Mucosa of descending colon (tissue), 3 donors: ENCODE data around the gene AGGF1. TPM values are rescaled to one million over a fixed set of nuclear protein-coding genes. Genes with fewer than 3 reads are reported as not detected.
A peak's percentile ranks its signal among the peaks of the same experiment; 100 is the strongest.
"Not testable (repeated sequence)": the region's sequence is repeated elsewhere in the genome, so short reads cannot be mapped to it uniquely, and the experiment has no call there.

Experiments
- ATAC-seq: fragments of 200-7000 bp; cut with Tn5 transposase; one replicate; pipeline ENCODE4 v1.9.1; 2020; ENCODE audit warnings: mild to moderate bottlenecking, moderate library complexity
- DNase-seq, 3 donors: peaks; one replicate each; pipeline ENCODE4 v3.0.0-alpha.2; 2020
- H3K36me3 ChIP-seq: fragments of 200-600 bp; one replicate; pipeline ENCODE4 v1.8.0; 2021; ENCODE audit warnings: low read depth, mild to moderate bottlenecking
- H3K4me1 ChIP-seq: fragments of 200-600 bp; one replicate; pipeline ENCODE4 v1.8.0; 2021; ENCODE audit warnings: low read depth, mild to moderate bottlenecking
- H3K4me3 ChIP-seq: fragments of 200-600 bp; one replicate; pipeline ENCODE4 v1.8.0; 2021; ENCODE audit warnings: mild to moderate bottlenecking
- H3K9me3 ChIP-seq: fragments of 200-600 bp; one replicate; pipeline ENCODE4 v1.8.0; 2021; ENCODE audit warnings: mild to moderate bottlenecking
- CTCF ChIP-seq: fragments of 200-600 bp; IDR thresholded peaks from one replicate; pipeline ENCODE4 v1.8.0; 2022; ENCODE audit warnings: antibody characterized with exemption, mild to moderate bottlenecking
- intact Hi-C, 2 donors: fragments of 100-400 bp; cut with DNase I in 1 of 2; cut with micrococcal nuclease in 1 of 2; formaldehyde crosslinking; loops; one replicate each; pipeline versions ENCODE4 v1.11.0 to v1.11.1; 2022; cut with DNase I, micrococcal nuclease
- total RNA-seq, 3 donors: library from RNA; stranded (reverse); fragmentation: NEBNext Ultra II Directional in 2 of 3; extraction: Animal tissue kit (Norgen Biotek cat#: 25700) in 2 of 3; gene quantifications; one replicate each; pipeline versions ENCODE4 v1.2.1 to v1.2.4, GENCODE V29; 2021 to 2023
- donor health status: DM: no; HTN: no; CAD: no; lungs with moderate emphysema.
- donor health status: DM: no; HTN: no; CAD: no.
- donor health status: DM: no; HTN: yes; CAD: no.

AGGF1 gene
- total RNA-seq, 3 donors from 2014 or later = 19.6 to 20.3 (median 20.2) TPM

- intact Hi-C loops = no loop called here
- TF ChIP-seq CTCF = no peak
- no peak for DNase-seq
- Histone ChIP-seq H3K4me3 (no peak overlapping the region), H3K4me1 (no peaks in the 10 kb centered on the region), H3K9me3 (no peaks in the 10 kb centered on the region), H3K36me3 (no peaks in the 10 kb centered on the region)
- no peak for ATAC-seq
Measured at GRCh38 chr5:76986825-76987526, 43.2 kb upstream of the AGGF1 start.

- no peak overlapping the region for H3K4me3 ChIP-seq
- ATAC-seq (no peak), DNase-seq (no peak)
- H3K9me3 ChIP-seq = no peaks in the 10 kb centered on the region
- H3K4me1 ChIP-seq = no peaks in the 10 kb centered on the region
- intact Hi-C loops = no loop called here
- no peak for TF ChIP-seq CTCF
- no peaks in the 10 kb centered on the region for H3K36me3 ChIP-seq
Measured at GRCh38 chr5:76990899-76991459, 39.2 kb upstream of the AGGF1 start.

DNA sequence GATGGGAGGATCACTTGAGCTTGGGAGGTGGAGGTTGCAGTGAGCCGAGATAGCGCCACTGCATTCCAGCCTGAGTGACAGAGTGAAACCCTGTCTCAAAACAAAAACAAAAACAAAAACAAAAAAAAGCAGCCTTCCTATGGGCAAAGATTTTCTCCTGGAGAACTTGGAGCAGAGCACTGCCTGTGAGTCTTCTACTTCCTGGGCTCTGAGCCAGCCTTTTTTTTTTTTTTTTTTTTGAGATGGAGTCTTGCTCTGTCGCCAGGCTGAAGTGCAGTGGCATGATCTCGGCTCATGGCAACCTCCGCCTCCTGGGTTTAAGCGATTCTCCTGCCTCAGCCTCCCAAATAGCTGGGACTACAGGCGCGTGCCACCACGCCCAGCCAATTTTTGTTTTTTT is 36.8 kb upstream of the AGGF1 start:
- intact Hi-C loops, ATAC-seq, H3K36me3 ChIP-seq, H3K9me3 ChIP-seq, H3K4me3 ChIP-seq, H3K4me1 ChIP-seq: not testable (repeated sequence)
- peak in 1 of 3 donors; percentile 1 for DNase-seq

- TF ChIP-seq CTCF = no peak
- no peaks in the 10 kb centered on the region for H3K9me3 ChIP-seq
- H3K36me3 ChIP-seq = no peaks in the 10 kb centered on the region
- H3K4me3 ChIP-seq = no peak overlapping the region
- no peaks in the 10 kb centered on the region for H3K4me1 ChIP-seq
- DNase-seq = no peak
- intact Hi-C loops = no loop called here
- no peak for ATAC-seq
Measured at GRCh38 chr5:76994337-76994736, 35.9 kb upstream of the AGGF1 start.

DNA sequence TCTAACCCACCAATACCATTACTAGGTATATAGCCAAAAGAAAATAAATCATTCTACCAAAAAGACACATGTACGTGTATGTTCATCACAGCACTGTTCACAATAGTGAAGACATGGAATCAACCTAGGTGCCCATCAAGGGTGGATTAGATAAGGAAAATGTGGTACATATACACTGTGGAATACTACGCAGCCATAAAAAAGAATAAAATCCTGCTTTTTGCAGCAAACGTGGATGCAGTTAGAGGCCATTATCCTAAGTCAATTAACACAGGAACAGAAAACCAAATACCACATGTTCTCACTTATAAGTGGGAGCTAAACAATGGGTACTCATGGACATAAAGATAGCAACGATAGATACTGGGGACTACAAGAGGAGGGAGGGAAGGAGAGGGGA is 32.0 kb upstream of the AGGF1 start:
- intact Hi-C loops, H3K4me1 ChIP-seq, DNase-seq, H3K4me3 ChIP-seq, H3K9me3 ChIP-seq, H3K36me3 ChIP-seq, ATAC-seq: not testable (repeated sequence)

- TF ChIP-seq CTCF = no peak
- no peaks in the 10 kb centered on the region for H3K36me3 ChIP-seq
- no peak overlapping the region for H3K4me3 ChIP-seq
- no peaks in the 10 kb centered on the region for H3K4me1 ChIP-seq
- intact Hi-C loops = no loop called here
- no peaks in the 10 kb centered on the region for H3K9me3 ChIP-seq
- ATAC-seq (no peak), DNase-seq (no peak)
Measured at GRCh38 chr5:76999451-76999850, 30.8 kb upstream of the AGGF1 start.
